Upper lobe of left lung (tissue), 4 donors: ENCODE measurements around the gene MYO9A.

Experiments
- EP300 ChIP-seq, 4 donors: sonication (generic); formaldehyde crosslinking; IDR thresholded peaks; one replicate each; pipeline ENCODE4 v1.5.1; 2017; ENCODE audit warnings: antibody characterized with exemption in 4 of 4, control low read depth in 2 of 4
- POLR2A ChIP-seq, 4 donors: fragments of 450-650 bp; IDR thresholded peaks; one replicate each; pipeline ENCODE4 v1.5.1; 2016 to 2017; ENCODE audit warnings: antibody characterized with exemption in 4 of 4, mild to moderate bottlenecking in 2 of 4
- POLR2AphosphoS5 ChIP-seq, 2 donors: sonication (generic); formaldehyde crosslinking; IDR thresholded peaks; one replicate each; pipeline ENCODE4 v1.5.1; 2017; ENCODE audit warnings: antibody characterized with exemption in 2 of 2
- TF ChIP-seq, protein P1 (sequence below), 6 experiments: fragments of 450-650 bp in 4 of 6; fragments of 200-600 bp in 2 of 6; sonication (generic) in 2 of 6; IDR thresholded peaks; one replicate each; pipeline ENCODE4 v1.5.1; 2016 to 2019; ENCODE audit warnings: antibody characterized with exemption in 6 of 6

DNA sequence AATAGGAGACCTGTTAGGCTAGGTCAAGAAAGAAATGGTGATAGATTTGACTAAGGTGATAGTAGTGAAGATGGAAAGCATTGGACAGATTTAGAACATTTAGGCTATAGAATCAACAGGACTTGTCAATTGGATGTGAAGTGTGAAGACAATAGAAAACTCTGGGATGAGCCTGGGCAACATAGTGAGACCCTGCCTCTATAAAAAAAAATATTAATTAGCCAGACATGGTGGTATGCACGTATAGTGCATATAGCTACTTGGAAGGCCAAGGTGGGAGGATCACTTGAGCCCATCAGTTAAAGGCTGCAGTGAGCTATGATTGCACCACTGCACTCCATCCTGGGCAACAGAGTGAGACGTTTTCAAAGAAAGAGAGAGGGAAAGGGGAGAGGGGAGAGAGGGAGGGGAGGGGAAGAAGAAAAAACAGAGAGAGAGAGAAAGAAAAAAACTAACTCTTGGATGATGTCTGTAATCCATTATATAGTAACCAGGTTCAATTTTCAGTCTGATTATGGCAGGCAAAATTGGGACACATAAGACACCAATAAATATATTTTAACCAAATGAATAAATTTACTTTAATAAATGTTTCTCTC is 9.9 kb upstream of the MYO9A start:
- TF ChIP-seq EP300 (IDR thresholded peaks at IDR 0.05), result no peak
- TF ChIP-seq, protein P1, sequence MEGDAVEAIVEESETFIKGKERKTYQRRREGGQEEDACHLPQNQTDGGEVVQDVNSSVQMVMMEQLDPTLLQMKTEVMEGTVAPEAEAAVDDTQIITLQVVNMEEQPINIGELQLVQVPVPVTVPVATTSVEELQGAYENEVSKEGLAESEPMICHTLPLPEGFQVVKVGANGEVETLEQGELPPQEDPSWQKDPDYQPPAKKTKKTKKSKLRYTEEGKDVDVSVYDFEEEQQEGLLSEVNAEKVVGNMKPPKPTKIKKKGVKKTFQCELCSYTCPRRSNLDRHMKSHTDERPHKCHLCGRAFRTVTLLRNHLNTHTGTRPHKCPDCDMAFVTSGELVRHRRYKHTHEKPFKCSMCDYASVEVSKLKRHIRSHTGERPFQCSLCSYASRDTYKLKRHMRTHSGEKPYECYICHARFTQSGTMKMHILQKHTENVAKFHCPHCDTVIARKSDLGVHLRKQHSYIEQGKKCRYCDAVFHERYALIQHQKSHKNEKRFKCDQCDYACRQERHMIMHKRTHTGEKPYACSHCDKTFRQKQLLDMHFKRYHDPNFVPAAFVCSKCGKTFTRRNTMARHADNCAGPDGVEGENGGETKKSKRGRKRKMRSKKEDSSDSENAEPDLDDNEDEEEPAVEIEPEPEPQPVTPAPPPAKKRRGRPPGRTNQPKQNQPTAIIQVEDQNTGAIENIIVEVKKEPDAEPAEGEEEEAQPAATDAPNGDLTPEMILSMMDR (IDR thresholded peaks at IDR 0.05), result no peak
- no peak for TF ChIP-seq POLR2A (IDR thresholded peaks at IDR 0.05)
- TF ChIP-seq POLR2AphosphoS5 (IDR thresholded peaks at IDR 0.05), result no peak
